Measurements from ENCODE around the gene EIF2B4. TPM values are rescaled to one million over a fixed set of nuclear protein-coding genes. Genes with fewer than 3 reads are reported as not detected.

Gene EIF2B4
- total RNA-seq, 1 experiment from 2014 or later: 50.1 TPM

DNA sequence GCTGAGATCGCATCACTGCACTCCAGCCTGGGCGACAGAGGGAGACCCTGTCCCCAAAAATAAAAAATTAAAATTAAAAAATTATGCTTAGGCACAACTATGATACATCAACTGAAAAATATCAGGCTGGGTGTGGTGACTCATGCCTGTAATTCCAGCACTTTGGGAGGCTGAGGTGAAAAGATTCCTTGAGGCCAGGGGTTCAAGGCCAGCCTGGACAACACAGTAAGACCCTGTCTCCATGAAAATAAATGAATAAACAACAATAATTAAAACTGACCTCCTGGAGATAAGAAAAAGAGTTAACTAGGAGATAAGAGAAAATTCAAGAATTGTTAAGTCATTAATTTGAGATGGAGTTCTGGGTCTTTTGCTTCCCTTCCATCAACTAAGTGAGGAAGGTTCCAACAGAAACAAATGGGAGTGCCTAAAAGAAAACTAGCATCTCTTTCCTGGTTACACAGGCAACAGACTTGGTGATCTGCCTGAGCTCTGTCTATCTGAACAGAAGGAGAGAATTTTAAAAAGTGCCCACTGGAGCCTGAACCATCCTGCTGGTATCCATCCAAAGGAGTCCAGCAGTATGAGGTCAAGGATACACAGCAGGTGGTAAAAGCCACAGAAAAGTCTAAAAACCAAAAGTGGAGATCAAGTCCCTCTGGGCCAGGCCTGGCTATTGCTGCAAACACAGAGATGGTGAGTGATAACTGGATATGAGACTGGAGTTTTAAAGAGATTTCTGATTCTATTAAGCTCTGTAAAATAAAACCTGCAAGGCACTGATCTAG is 30.4 kb upstream of the EIF2B4 start:
- POLR2A ChIA-PET: interaction anchor here (0.6 to 2.6 kb wide), 5 partner anchors 9 to 91 kb away, joined by 3 to 14 read pairs (median 5); partner anchors contain the start of genes NRBP1, PPM1G and ZNF513
- no TSS peak for BruUV-seq (replicated peaks)
- no peaks in the 10 kb centered on the region for H3K9me3 Mint-ChIP-seq (ENCODE audit: unreplicated experiment)
- peaks cover 10% of the 10 kb centered on the region for H3K36me3 Mint-ChIP-seq (ENCODE audit: insufficient read depth, unreplicated experiment)
- no peak for DNase-seq (ENCODE audit: unreplicated experiment)
- TF ChIP-seq, protein P1, sequence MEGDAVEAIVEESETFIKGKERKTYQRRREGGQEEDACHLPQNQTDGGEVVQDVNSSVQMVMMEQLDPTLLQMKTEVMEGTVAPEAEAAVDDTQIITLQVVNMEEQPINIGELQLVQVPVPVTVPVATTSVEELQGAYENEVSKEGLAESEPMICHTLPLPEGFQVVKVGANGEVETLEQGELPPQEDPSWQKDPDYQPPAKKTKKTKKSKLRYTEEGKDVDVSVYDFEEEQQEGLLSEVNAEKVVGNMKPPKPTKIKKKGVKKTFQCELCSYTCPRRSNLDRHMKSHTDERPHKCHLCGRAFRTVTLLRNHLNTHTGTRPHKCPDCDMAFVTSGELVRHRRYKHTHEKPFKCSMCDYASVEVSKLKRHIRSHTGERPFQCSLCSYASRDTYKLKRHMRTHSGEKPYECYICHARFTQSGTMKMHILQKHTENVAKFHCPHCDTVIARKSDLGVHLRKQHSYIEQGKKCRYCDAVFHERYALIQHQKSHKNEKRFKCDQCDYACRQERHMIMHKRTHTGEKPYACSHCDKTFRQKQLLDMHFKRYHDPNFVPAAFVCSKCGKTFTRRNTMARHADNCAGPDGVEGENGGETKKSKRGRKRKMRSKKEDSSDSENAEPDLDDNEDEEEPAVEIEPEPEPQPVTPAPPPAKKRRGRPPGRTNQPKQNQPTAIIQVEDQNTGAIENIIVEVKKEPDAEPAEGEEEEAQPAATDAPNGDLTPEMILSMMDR (IDR thresholded peaks at IDR 0.05; ENCODE audit: unreplicated experiment): no peak
- no peaks in the 10 kb centered on the region for H3K27me3 Mint-ChIP-seq (ENCODE audit: insufficient read depth, unreplicated experiment)
- H3K4me1 Mint-ChIP-seq (ENCODE audit: insufficient read depth, unreplicated experiment): peaks cover 9% of the 10 kb centered on the region
- intact Hi-C loops (cut with micrococcal nuclease): loop anchor here (10.0 kb wide), 1 partner anchor 224 kb away; the partner anchor contains the start of genes CCDC121 and GPN1
- no peak overlapping the region for H3K27ac Mint-ChIP-seq (ENCODE audit: low read depth, unreplicated experiment)
- no peak overlapping the region for H3K4me3 Mint-ChIP-seq (ENCODE audit: unreplicated experiment)
- CTCF ChIA-PET: no interaction called here

DNA sequence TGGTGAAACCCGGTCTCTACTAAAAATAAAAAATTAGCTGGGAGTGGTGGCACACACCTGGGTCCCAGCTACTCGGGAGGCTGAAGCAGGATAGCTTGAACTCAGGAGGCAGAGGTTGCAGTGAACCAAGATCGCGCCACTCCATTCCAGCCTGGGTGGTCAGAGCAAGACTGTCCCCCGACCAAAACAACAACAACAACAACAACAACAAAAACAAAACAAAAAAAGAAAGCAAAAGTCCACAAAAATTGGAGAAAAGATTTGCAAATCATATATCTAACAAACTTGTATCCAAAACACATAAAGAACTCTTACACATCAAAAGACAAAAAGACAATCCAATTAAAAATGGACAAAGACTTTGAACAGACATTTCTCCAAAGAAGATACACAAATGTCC is 28.8 kb upstream of the EIF2B4 start:
- Mint-ChIP-seq H3K36me3 (ENCODE audit: insufficient read depth, unreplicated experiment) (peaks cover 8% of the 10 kb centered on the region), H3K27ac (ENCODE audit: low read depth, unreplicated experiment) (no peak overlapping the region), H3K27me3 (ENCODE audit: insufficient read depth, unreplicated experiment) (no peaks in the 10 kb centered on the region), H3K4me1 (ENCODE audit: insufficient read depth, unreplicated experiment) (peaks cover 9% of the 10 kb centered on the region), H3K9me3 (ENCODE audit: unreplicated experiment) (no peaks in the 10 kb centered on the region), H3K4me3 (ENCODE audit: unreplicated experiment) (no peak overlapping the region)
- no peak for DNase-seq (ENCODE audit: unreplicated experiment)
- ChIA-PET CTCF (no interaction called here), POLR2A (interaction anchor here (2.1 kb wide), 1 partner anchor 10 kb away, joined by 6 read pairs; no protein-coding TSS in a partner anchor)
- TF ChIP-seq, protein P1 (IDR thresholded peaks at IDR 0.05; ENCODE audit: unreplicated experiment): no peak
- intact Hi-C loops (cut with micrococcal nuclease): no loop called here
- BruUV-seq (replicated peaks): no TSS peak

DNA sequence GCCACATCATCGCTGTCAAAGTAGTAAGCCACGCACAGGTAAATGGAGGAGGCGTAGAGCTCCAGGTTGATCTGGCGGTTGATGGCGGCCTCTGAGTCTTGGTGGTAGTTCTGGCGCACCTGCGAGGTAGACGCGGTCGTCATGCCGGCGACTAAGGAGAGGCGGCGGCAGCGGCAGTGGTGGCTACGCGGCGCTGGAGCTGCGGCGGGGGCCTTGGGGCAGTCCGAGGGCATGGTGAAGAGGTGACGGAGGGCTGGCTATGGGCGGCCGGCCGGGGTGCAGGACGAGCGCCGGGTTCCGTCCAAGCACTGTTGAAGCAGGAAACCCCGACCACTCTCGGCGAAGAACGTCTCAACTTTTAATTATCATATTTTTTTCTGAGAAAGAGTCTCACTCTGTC is 23.1 kb upstream of the EIF2B4 start:
- BruUV-seq (replicated peaks): no TSS peak
- intact Hi-C loops (cut with micrococcal nuclease): no loop called here
- Mint-ChIP-seq H3K4me1 (ENCODE audit: insufficient read depth, unreplicated experiment) (no peaks in the 10 kb centered on the region), H3K36me3 (ENCODE audit: insufficient read depth, unreplicated experiment) (peaks cover 6% of the 10 kb centered on the region), H3K27ac (ENCODE audit: low read depth, unreplicated experiment) (no peak overlapping the region), H3K27me3 (ENCODE audit: insufficient read depth, unreplicated experiment) (no peaks in the 10 kb centered on the region), H3K4me3 (ENCODE audit: unreplicated experiment) (no peak overlapping the region), H3K9me3 (ENCODE audit: unreplicated experiment) (no peaks in the 10 kb centered on the region)
- ChIA-PET POLR2A (interaction anchor here (1.0 kb wide), 1 partner anchor 12 kb away, joined by 3 read pairs; no protein-coding TSS in a partner anchor), CTCF (no interaction called here)
- TF ChIP-seq, protein P1 (IDR thresholded peaks at IDR 0.05; ENCODE audit: unreplicated experiment): no peak
- DNase-seq (ENCODE audit: unreplicated experiment): no peak

DNA sequence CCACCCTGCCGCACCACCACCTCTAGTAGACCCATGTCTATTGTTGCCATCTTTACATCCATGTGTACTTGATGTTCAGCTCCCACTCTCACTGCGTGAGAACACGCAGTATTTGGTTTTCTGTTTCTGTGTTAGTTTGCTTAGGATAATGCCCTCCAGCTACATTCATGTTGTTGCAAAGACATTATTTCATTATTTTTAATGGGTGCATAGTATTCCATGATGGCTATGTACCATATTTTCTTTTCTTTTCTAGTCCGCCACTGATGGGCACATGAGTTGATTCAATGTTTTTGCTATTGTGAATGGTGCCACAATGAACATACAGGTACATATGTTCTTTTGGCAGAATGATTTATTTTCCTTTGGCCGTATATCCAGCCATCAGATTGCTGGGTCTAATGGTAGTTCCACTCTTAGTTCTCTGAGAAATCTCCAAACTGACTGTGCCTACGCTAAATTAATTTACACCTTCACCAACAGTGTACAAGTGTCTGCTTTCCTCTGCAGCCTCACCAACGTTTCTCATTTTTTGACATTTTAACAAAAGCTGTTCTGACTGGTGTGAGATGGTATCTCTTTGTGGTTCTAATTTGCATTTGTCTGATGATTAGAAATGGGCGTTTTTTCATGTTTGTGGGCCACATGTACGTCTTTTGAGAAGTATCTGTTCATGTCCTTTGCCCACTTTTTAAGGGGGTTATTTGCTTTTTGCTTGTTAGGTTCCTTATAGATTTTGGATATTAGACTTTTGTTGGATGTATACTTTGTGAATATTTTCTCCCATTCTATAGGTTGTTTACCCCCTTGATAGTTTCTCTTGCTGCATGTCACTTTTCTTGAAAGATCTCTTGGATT is 20.9 kb upstream of the EIF2B4 start:
- POLR2A ChIA-PET: interaction anchor here (1.5 kb wide), 1 partner anchor 19 kb away, joined by 4 read pairs; no protein-coding TSS in a partner anchor

More for the DNA sequence above, 20.9 kb upstream of the EIF2B4 start:
- CTCF ChIA-PET: interaction anchor here (0.7 to 1.3 kb wide), 2 partner anchors 17 to 339 kb away, joined by 3 to 4 read pairs; no protein-coding TSS in a partner anchor
- BruUV-seq (replicated peaks): no TSS peak
- intact Hi-C loops (cut with micrococcal nuclease): no loop called here
- TF ChIP-seq, protein P1 (IDR thresholded peaks at IDR 0.05; ENCODE audit: unreplicated experiment): no peak
- Mint-ChIP-seq H3K27ac (ENCODE audit: low read depth, unreplicated experiment) (no peak overlapping the region), H3K4me3 (ENCODE audit: unreplicated experiment) (no peak overlapping the region), H3K9me3 (ENCODE audit: unreplicated experiment) (no peaks in the 10 kb centered on the region), H3K36me3 (ENCODE audit: insufficient read depth, unreplicated experiment) (peaks cover 6% of the 10 kb centered on the region), H3K4me1 (ENCODE audit: insufficient read depth, unreplicated experiment) (no peaks in the 10 kb centered on the region), H3K27me3 (ENCODE audit: insufficient read depth, unreplicated experiment) (no peaks in the 10 kb centered on the region)
- DNase-seq (ENCODE audit: unreplicated experiment): no peak

Data from MCF 10A (cell line).